Endothelial cell of umbilical vein (primary cell): ENCODE data around the gene OTUD3. TPM values are rescaled to one million over a fixed set of nuclear protein-coding genes. Genes with fewer than 3 reads are reported as not detected.

ENCODE experiments used
- BruUV-seq: library from RNA; stranded (reverse); fragments of 400-500 nt; replicated peaks from 2 replicates; lab custom pipeline; 2021; lab: Mats Ljungman, UMichigan
- CTCF ChIA-PET: fragments of 300-600, 350-600 bp; sonication (Branson Sonifier 250); formaldehyde crosslinking; loops from one replicate; lab custom pipeline; 2021; ENCODE audit warnings: antibody characterized with exemption, inconsistent platforms; lab: Charles Lee
- POLR2A ChIA-PET: fragments of 300-600, 350-600 bp; sonication (Branson Sonifier 250); formaldehyde crosslinking; loops from one replicate; lab custom pipeline; 2021; ENCODE audit warnings: antibody characterized with exemption, inconsistent platforms; lab: Charles Lee
- DNase-seq: peaks from one replicate; pipeline ENCODE4 v3.0.0-alpha.2; 2011; ENCODE audit warnings: low read depth, low spot score
- FAIRE-seq: peaks from 2 replicates; lab custom pipeline; 2011; peaks lifted over from hg19 to GRCh38; lab: Jason Lieb, UNC
- H2AFZ ChIP-seq: 2 replicates; pipeline ENCODE4 v1.6.0; 2012; ENCODE audit warnings: low read depth, low read length, control low read depth, inconsistent platforms
- H3K27ac ChIP-seq: 2 replicates; pipeline ENCODE4 v1.5.1; 2011; ENCODE audit warnings: low read depth, mild to moderate bottlenecking, control low read depth, low read length, moderate library complexity; ENCODE audit not compliant: insufficient read depth
- H3K27me3 ChIP-seq, 2 experiments: 2 replicates each; pipeline versions ENCODE4 v1.6.0 to v1.6.1; 2011; ENCODE audit warnings: low read length in 2 of 2, mixed read lengths in 1 of 2; ENCODE audit not compliant: control insufficient read depth in 2 of 2, insufficient read depth in 2 of 2
- H3K36me3 ChIP-seq, 2 experiments: 2 replicates in 1 of 2; 3 replicates in 1 of 2; pipeline ENCODE4 v1.5.1; 2011; ENCODE audit warnings: low read length in 2 of 2, mild to moderate bottlenecking in 1 of 2, moderate library complexity in 1 of 2; ENCODE audit not compliant: control insufficient read depth in 2 of 2, insufficient read depth in 2 of 2; ENCODE audit errors: extremely low read depth in 1 of 2
- H3K4me1 ChIP-seq: 3 replicates; pipeline ENCODE4 v1.5.1; 2011; ENCODE audit warnings: mild to moderate bottlenecking, low read length; ENCODE audit not compliant: control insufficient read depth, insufficient read depth; ENCODE audit errors: extremely low read depth
- H3K4me2 ChIP-seq: 2 replicates; pipeline ENCODE4 v1.6.1; 2011; ENCODE audit warnings: low read length, control low read depth, mixed read lengths; ENCODE audit not compliant: insufficient read depth
- H3K4me3 ChIP-seq, 3 experiments: fragments of 200-600 bp in 1 of 3; sonication (generic), shearing (Covaris generic) in 1 of 3; replicated peaks in 1 of 3; 2 replicates each; pipeline ENCODE4 v1.5.1; 2011 to 2016; ENCODE audit warnings: control low read depth in 3 of 3, low read length in 3 of 3, mild to moderate bottlenecking in 2 of 3, inconsistent platforms in 1 of 3, low read depth in 1 of 3, moderate library complexity in 1 of 3; ENCODE audit not compliant: insufficient read depth in 1 of 3
- H3K79me2 ChIP-seq: 2 replicates; pipeline ENCODE4 v1.6.0; 2012; ENCODE audit warnings: low read length, inconsistent platforms; ENCODE audit not compliant: control insufficient read depth, insufficient read depth
- H3K9ac ChIP-seq: replicated peaks from 2 replicates; pipeline ENCODE3; 2011; ENCODE audit warnings: low read length, control low read depth; ENCODE audit not compliant: insufficient read depth; ENCODE audit errors: extremely low read depth
- H3K9me1 ChIP-seq: replicated peaks from 3 replicates; pipeline ENCODE4 v1.6.0; 2011; ENCODE audit warnings: mild to moderate bottlenecking, low read length; ENCODE audit not compliant: control insufficient read depth, insufficient read depth; ENCODE audit errors: extremely low read depth
- H3K9me3 ChIP-seq: replicated peaks from 2 replicates; pipeline ENCODE4 v1.5.1; 2012; ENCODE audit warnings: low read length, inconsistent platforms; ENCODE audit not compliant: control insufficient read depth, insufficient read depth
- H4K20me1 ChIP-seq: replicated peaks from 2 replicates; pipeline ENCODE3; 2011; ENCODE audit warnings: mild to moderate bottlenecking, low read length; ENCODE audit not compliant: control insufficient read depth, insufficient read depth; ENCODE audit errors: extremely low read depth
- CTCF ChIP-seq, 2 donors: IDR thresholded peaks; 1 replicate in 1 of 2; 2 replicates in 1 of 2; pipeline ENCODE4 v1.5.1; 2011; ENCODE audit warnings: low read length in 2 of 2, mild to moderate bottlenecking in 2 of 2, moderate library complexity in 2 of 2, control low read depth in 1 of 2, inconsistent platforms in 1 of 2, low read depth in 1 of 2; ENCODE audit not compliant: insufficient read depth in 1 of 2; ENCODE audit errors: extremely low read depth in 1 of 2
- FOS ChIP-seq: IDR thresholded peaks from 2 replicates; pipeline ENCODE4 v1.6.1; 2011; ENCODE audit warnings: mild to moderate bottlenecking, low read length, moderate library complexity, borderline replicate concordance; ENCODE audit not compliant: insufficient read depth
- JUN ChIP-seq: IDR thresholded peaks from 2 replicates; pipeline ENCODE4 v1.6.1; 2011; ENCODE audit warnings: borderline replicate concordance, low read depth; ENCODE audit not compliant: insufficient read length, insufficient read depth
- MYC ChIP-seq: IDR thresholded peaks from one replicate; pipeline ENCODE4 v1.6.1; 2011; ENCODE audit warnings: mild to moderate bottlenecking, low read depth, low read length
- POLR2A ChIP-seq: IDR thresholded peaks from 2 replicates; pipeline ENCODE4 v1.6.1; 2012; ENCODE audit warnings: low read depth, mild to moderate bottlenecking, control low read depth, low read length
- POLR2AphosphoS5 ChIP-seq: IDR thresholded peaks from 2 replicates; pipeline ENCODE4 v1.6.1; 2012; ENCODE audit warnings: low read depth, mild to moderate bottlenecking, control low read depth, low read length, moderate library complexity; ENCODE audit not compliant: insufficient read depth
- dilution Hi-C: fragments of 300-500 bp; cut with MboI; formaldehyde crosslinking; loops from one replicate; pipeline ENCODE4 v1.15.0; 2019; ENCODE audit warnings: low sequenced_read_pairs; ENCODE audit not compliant: extremely low pct_ligation_motif_present
- intact Hi-C: fragments of 100-400 bp; cut with micrococcal nuclease; formaldehyde crosslinking; loops from one replicate; pipeline ENCODE4 v1.10.0; 2022
- polyA plus RNA-seq, 4 experiments: library from polyadenylated mRNA; depleted of rRNA in 3 of 4; stranded (reverse) in 3 of 4; unstranded in 1 of 4; fragments of >200 nt; gene quantifications; 2 replicates each; pipeline versions ENCODE4 v1.2.1 to v1.2.3, GENCODE V29; 2011 to 2012; ENCODE audit warnings: missing spikeins in 1 of 4
- total RNA-seq: library from RNA; stranded (reverse); gene quantifications from 2 replicates; pipeline ENCODE4 v1.2.3, GENCODE V29; 2021

The OTUD3 gene
- total and polyA plus RNA-seq, 2 donors (not counting 3 experiments of a cell fraction or from before 2014, with no cell fraction given) = 3.1 to 10.6 TPM

DNA sequence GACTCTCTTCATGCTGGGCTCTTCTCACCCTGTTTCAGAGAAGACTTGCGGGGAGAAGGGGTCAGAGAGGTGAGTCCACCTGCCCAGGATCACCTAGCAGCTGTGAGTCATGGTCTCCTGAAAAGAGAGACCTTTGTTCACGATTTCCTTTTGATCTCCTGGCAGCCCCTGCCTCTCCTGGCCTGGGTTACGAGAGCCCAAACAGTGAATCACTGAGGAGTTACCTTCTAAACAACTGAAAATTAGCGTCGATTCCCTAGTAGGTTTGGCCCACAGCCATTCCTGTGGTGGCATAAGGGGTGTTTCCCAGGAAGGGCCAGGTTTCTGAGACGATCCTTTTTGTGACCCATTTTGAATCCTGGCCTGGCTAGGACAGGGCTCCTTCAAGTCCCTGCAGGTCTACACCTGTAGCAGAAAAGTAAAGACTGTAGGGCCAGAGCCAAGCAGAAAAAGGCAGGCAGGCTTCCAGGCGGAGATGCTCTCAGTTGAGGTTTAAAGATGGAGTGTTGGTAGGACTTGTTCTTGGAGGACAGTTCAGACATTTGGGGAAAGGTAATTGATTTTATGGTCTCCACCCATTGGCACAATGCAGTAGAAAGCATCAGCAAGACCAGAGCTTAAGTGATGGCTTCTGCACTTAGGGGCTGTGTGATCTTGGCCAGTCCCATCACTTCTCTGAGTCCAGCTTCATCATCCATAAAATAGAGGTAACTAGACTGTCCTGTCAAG lies 43.3 kb downstream of the OTUD3 start:
- dilution Hi-C loops (no loop called here), intact Hi-C loops (no loop called here)
- ChIA-PET CTCF (interaction anchor here (1.4 kb wide), 1 partner anchor 270 kb away, joined by 4 read pairs; no protein-coding TSS in a partner anchor), POLR2A (no interaction called here)
- H3K9me3 ChIP-seq = no peaks in the 10 kb centered on the region
- H3K9ac ChIP-seq = no peak overlapping the region
- no peak overlapping the region for H3K4me3 ChIP-seq
- TF ChIP-seq CTCF (IDR thresholded peaks at IDR 0.05; ENCODE audit: extremely low read depth in 1 of 2, insufficient read depth in 1 of 2, low read depth in 1 of 2, low read length in 2 of 2) (no peak), MYC (no peak), POLR2AphosphoS5 (no peak), FOS (no peak), JUN (no peak), POLR2A (no peak)
- BruUV-seq = no TSS peak
- H4K20me1 ChIP-seq = no peaks in the 10 kb centered on the region
- H3K27ac ChIP-seq = no peak overlapping the region
- no peaks in the 10 kb centered on the region for H3K9me1 ChIP-seq
- no peak for DNase-seq
- no peaks in the 10 kb centered on the region for H3K4me1 ChIP-seq
- no peaks in the 10 kb centered on the region for H3K36me3 ChIP-seq
- no peak overlapping the region for H3K4me2 ChIP-seq
- no peak for FAIRE-seq
- H3K79me2 ChIP-seq = no peaks in the 10 kb centered on the region
- no peak overlapping the region for H2AFZ ChIP-seq
- no peaks in the 10 kb centered on the region for H3K27me3 ChIP-seq
